ENCODE measurements around the gene PIGO.

GRCh38 chr9:35115680-35116538 is 19.5 kb upstream of the PIGO start, which contains the start of gene ATOSB:
- TF ChIP-seq CTCF (IDR thresholded peaks at IDR 0.05), result no peak
- TF ChIP-seq POLR2AphosphoS5 (IDR thresholded peaks at IDR 0.05), result peak; percentile 59 to 73
- peak; percentile 30 for TF ChIP-seq POLR2A (IDR thresholded peaks at IDR 0.05; ENCODE audit: low read depth)

Measured in esophagus muscularis mucosa (tissue), 3 donors.